Left ventricle myocardium inferior (tissue), 1 donor: ENCODE data around the gene CMTM5. TPM values are rescaled to one million over a fixed set of nuclear protein-coding genes. Genes with fewer than 3 reads are reported as not detected.
A peak's percentile ranks its signal among the peaks of the same experiment; 100 is the strongest.

ENCODE experiments used
- DNase-seq: peaks from one replicate; pipeline ENCODE4 v3.0.0-alpha.2; 2020
- H3K27ac ChIP-seq: fragments of 200-600 bp; replicated peaks from 2 replicates; pipeline ENCODE4 v1.8.0; 2021
- H3K27me3 ChIP-seq: fragments of 200-600 bp; 2 replicates; pipeline ENCODE4 v1.8.0; 2021; ENCODE audit warnings: low read depth
- H3K36me3 ChIP-seq: fragments of 200-600 bp; 2 replicates; pipeline ENCODE4 v1.8.0; 2021
- H3K4me1 ChIP-seq: fragments of 200-600 bp; 2 replicates; pipeline ENCODE4 v1.8.0; 2021
- H3K4me3 ChIP-seq: fragments of 200-600 bp; 2 replicates; pipeline ENCODE4 v1.8.0; 2021; ENCODE audit warnings: mild to moderate bottlenecking, moderate library complexity
- H3K9me3 ChIP-seq: fragments of 200-600 bp; replicated peaks from 2 replicates; pipeline ENCODE4 v1.8.0; 2021
- CTCF ChIP-seq: fragments of 200-600 bp; IDR thresholded peaks from 2 replicates; pipeline ENCODE4 v1.8.0; 2021; ENCODE audit warnings: antibody characterized with exemption, mild to moderate bottlenecking, borderline replicate concordance
- intact Hi-C: fragments of 100-400 bp; cut with micrococcal nuclease; formaldehyde crosslinking; loops from one replicate; pipeline ENCODE4 v1.11.0; 2022
- total RNA-seq: library from RNA; stranded (reverse); fragmentation: NEBNext Ultra II Directional; extraction: Animal tissue kit (Norgen Biotek cat#: 25700); gene quantifications from one replicate; pipeline ENCODE4 v1.2.1, GENCODE V29; 2021
- donor health status: DM: no; HTN: yes; CAD: no; lungs with severe emphysema.

The CMTM5 gene
- total RNA-seq, 1 donor from 2014 or later: 1.0 TPM

- Histone ChIP-seq H3K27me3 (peaks cover 11% of the 10 kb centered on the region), H3K9me3 (no peaks in the 10 kb centered on the region), H3K36me3 (peaks cover 70% of the 10 kb centered on the region), H3K27ac (peak overlapping the region; percentile 91), H3K4me1 (peaks cover 68% of the 10 kb centered on the region), H3K4me3 (peak overlapping the region; percentile 65)
- intact Hi-C loops: no loop called here
- no peak for TF ChIP-seq CTCF
- DNase-seq: no peak
Measured at GRCh38 chr14:23403139-23403438, 26.2 kb downstream of the CMTM5 start.

GRCh38 chr14:23403908-23404307 lies 27.1 kb downstream of the CMTM5 start:
- TF ChIP-seq CTCF: no peak
- Histone ChIP-seq H3K9me3 (no peaks in the 10 kb centered on the region), H3K27me3 (peaks cover 11% of the 10 kb centered on the region), H3K36me3 (peaks cover 64% of the 10 kb centered on the region), H3K4me1 (peaks cover 62% of the 10 kb centered on the region), H3K4me3 (peak overlapping the region; percentile 65), H3K27ac (peak overlapping the region; percentile 91)
- intact Hi-C loops: no loop called here
- no peak for DNase-seq

GRCh38 chr14:23404331-23404900 lies 27.6 kb downstream of the CMTM5 start:
- intact Hi-C loops: no loop called here
- DNase-seq: peak; percentile 17
- peak overlapping the region; percentile 91 for H3K27ac ChIP-seq

GRCh38 chr14:23405096-23405495 lies 28.2 kb downstream of the CMTM5 start:
- Histone ChIP-seq H3K4me1 (peaks cover 58% of the 10 kb centered on the region), H3K9me3 (no peaks in the 10 kb centered on the region), H3K27ac (peak overlapping the region; percentile 91), H3K4me3 (peak overlapping the region; percentile 65), H3K27me3 (peaks cover 11% of the 10 kb centered on the region), H3K36me3 (peaks cover 55% of the 10 kb centered on the region)
- intact Hi-C loops: no loop called here
- TF ChIP-seq CTCF: no peak
- DNase-seq: peak; percentile 21

More at GRCh38 chr14:23404331-23404900, 27.6 kb downstream of the CMTM5 start:
- H3K9me3 ChIP-seq: no peaks in the 10 kb centered on the region
- H3K27me3 ChIP-seq: peaks cover 11% of the 10 kb centered on the region
- peak overlapping the region; percentile 65 for H3K4me3 ChIP-seq
- TF ChIP-seq CTCF: no peak
- H3K36me3 ChIP-seq: peaks cover 62% of the 10 kb centered on the region
- H3K4me1 ChIP-seq: peaks cover 62% of the 10 kb centered on the region

- no peak for TF ChIP-seq CTCF
- Histone ChIP-seq H3K4me3 (peak overlapping the region; percentile 65), H3K27ac (peak overlapping the region; percentile 91)
Measured at GRCh38 chr14:23405516-23406025, 28.7 kb downstream of the CMTM5 start.

More at GRCh38 chr14:23405516-23406025, 28.7 kb downstream of the CMTM5 start:
- no peak for DNase-seq
- Histone ChIP-seq H3K36me3 (peaks cover 51% of the 10 kb centered on the region), H3K27me3 (peaks cover 11% of the 10 kb centered on the region), H3K4me1 (peaks cover 57% of the 10 kb centered on the region), H3K9me3 (no peaks in the 10 kb centered on the region)
- intact Hi-C loops: no loop called here
